Measurements from ENCODE around the gene HJURP.

HJURP gene

GRCh38 chr2:233848276-233848675 is 6.1 kb downstream of the HJURP start:
- no peak for FAIRE-seq

GRCh38 chr2:233847248-233847898 is 7.0 kb downstream of the HJURP start:
- FAIRE-seq, result no peak

DNA sequence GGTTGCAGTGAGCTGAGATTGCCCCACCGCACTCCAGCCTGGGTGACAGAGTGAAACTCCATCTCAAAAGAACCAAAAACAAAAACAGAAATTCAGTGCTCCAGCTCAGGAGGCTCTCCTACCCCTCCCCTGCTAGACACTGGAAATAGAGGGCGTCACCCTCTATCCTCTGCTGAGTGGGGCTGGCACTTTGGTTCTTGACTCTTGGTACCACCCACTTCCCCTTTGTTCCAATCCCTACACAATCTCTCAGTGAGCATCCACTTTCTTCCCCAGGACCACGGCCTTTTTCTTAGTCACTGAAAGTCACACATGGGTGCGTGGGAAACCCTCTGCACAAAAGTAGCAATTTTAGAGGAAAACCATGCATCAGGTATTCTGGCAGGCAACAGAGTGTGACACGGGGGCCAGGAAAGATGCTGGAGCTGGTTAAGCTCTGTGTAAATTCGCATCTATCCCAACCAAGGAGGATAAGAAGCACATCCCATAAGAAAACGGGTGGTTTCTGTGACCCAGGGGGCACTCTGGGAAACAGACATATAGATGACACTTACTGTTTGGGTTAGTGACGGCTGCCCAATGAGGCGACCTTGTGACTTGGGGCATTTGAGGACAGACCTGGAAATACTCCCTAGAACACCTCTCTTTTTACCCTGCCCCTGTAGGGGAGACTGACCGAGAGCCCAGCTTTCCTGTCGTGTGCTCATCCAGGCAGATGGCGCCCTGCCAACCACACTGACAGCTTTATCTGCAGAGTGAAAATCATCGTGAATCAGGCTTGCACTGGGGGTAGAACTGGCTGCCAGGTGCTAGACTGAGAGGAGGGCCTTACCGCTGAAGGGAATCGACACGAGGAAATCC is 7.7 kb downstream of the HJURP start:
- no peak for FAIRE-seq

DNA sequence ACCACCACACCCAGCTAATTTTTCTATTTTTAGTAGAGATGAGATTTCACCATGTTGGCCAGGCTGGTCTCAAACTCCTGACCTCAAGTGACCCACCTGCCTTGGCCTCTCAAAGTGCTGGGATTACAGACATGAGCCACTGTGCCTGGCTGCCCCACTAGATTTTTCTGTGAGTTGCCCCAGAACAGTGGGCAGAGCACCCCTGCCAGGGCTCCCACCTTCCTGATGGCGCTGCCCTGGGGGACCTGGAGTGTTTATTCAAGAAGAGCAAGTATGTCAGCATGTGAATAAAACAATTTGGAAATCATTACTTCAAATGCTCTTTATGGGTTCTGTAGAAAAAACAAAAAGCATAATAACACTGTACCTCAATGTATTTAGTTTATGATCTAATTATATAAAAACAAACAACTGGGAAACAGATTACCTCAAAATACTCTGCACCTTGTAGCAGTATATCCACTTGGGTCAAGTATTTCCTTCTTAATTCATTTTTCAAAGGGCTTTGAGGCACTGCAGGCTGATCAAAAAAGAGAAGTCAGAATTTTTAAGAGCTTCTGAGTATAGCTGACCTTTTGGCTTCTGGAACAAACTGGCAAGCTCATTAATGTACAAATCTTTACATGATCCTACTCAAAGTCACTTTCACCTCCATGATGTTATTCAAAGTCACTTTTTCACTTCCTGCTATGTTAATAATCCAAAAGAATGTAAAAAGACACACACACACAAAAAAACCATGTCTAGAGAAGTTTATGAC is 8.9 kb downstream of the HJURP start:
- no peak for FAIRE-seq

- FAIRE-seq, result no peak
Observed at GRCh38 chr2:233844836-233845235, 9.5 kb downstream of the HJURP start.

- no peak for FAIRE-seq
Observed at GRCh38 chr2:233844064-233844807, 10.1 kb downstream of the HJURP start.

- FAIRE-seq, result no peak
Observed at GRCh38 chr2:233841183-233841582, 13.2 kb downstream of the HJURP start.

DNA sequence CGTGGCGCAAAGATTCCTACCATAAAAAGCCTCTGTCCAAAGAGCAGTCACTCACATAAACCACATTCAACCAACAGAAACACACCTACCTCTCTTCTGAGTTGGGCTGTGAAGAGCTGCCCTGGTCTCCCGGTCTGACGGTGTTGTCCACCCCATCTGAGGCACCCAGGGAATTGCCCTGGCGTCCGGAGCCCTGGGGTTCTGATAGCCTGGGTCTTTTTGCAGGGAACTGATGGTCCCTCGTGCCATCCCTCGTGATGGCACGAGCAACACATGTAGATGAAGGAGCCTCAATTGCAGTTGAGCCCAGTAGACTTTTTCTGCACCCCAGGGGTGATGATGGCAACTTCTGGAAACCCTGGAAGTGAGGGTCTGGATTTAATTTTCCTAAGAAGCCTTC is 13.8 kb downstream of the HJURP start:
- no peak for FAIRE-seq

GRCh38 chr2:233839447-233839820 is 14.9 kb downstream of the HJURP start:
- no peak for FAIRE-seq

GRCh38 chr2:233838726-233839446 is 15.4 kb downstream of the HJURP start:
- no peak for FAIRE-seq

DNA sequence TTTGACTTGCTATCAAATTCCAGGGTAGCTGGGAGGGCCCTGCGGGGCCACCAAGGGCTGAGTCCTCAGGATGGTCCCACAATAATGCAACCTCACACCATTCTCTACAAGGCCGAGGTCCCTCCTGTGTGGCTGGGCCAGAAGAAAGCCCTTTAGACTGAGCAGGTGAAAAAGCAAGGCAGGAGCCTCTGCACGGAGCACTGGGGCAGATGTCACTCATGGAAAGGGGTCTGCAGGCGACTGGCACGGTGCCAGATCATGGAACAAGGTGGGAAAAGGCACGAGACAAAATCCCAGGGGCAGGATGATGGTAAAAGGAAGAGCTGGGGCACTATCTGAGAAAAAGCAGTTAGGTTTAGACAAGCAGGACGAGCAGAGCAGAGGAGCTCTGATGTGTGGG is 16.1 kb downstream of the HJURP start:
- no peak for FAIRE-seq

- FAIRE-seq, result no peak
Observed at GRCh38 chr2:233837694-233838229, 16.6 kb downstream of the HJURP start.

DNA sequence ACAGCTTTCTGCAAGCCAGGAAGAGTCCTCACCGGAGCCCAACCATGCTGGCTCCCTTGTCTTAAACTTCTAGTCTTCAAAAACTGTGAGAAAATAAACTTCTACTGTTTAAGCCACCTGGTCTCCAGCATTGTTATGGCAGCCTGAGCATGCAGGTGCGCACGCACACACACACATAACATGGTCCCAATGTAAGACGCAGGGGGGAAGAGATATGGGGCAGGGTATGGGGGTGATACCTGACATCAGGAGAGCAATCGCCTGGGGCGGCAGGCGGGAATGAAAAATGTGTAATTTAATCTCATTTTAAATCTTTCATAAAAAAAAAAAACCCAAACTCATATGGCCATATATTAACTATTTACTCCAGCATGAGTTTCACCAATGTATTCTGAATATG is 18.0 kb downstream of the HJURP start:
- FAIRE-seq, result no peak

DNA sequence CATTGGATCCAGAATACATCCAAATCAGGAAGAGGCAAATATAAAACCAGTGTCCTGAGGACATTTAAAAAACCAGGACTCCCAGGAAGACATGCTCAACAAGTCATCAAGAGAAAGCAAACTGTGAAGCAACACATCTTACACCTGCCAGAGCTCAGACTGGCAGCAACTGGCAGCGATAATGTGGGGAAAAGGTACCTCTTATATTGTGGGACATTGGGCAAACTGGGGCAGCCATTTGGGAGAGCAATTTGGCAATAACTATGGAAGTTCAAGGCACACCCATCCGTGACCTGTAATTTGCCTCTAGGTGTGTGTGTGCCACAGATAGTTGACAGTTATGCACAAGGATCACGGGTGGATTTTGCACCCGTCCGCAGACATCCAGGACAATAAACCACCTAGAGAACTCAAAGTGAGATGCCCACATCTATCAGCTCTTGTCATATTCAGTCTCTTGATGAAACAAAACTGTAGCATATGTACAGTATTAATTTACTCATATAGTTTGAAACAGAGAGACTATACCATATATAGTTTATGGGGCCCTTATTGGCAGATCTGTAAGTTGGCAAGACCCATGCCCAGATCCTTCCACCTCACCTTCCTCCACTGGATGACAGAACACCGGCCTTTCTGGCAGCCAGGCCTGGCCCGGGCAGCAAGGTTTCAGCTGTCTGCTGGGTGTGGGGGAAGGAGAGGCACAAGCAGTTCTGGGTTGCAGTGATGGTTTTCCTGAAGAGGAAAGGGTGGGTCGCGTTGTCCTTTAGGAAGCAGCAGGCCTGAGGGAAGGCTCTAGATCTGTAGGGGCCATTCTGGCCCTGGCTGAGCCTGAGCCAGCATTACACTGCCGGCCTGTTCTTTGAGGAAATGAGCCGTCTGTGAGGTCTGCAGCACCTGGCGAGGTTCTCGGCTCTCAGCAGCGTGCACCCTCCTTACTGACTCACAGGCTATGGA is 18.8 kb downstream of the HJURP start:
- no peak for FAIRE-seq

- FAIRE-seq, result no peak
Observed at GRCh38 chr2:233833345-233833744, 21.0 kb downstream of the HJURP start.

GRCh38 chr2:233832869-233833311 is 21.4 kb downstream of the HJURP start:
- FAIRE-seq, result no peak

GRCh38 chr2:233832414-233832813 is 21.9 kb downstream of the HJURP start:
- no peak for FAIRE-seq

DNA sequence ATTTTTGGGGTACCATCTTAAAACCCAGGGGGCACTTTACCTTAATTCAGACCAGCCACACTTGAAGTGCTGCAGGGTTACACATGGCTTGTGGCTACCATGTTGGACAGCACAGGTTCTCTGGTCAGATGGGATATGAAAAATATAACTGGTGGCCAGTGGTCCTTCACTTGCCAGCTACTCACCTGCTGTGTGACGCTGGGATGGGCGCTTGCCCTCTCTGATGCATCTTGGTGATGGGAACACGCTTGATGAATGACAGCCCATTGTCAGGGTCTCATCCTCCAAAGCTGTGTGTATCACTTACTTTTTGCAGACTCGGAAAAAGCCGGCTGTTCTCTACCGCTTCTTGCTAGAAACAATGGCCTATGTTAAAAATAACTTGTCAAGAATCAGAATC is 22.5 kb downstream of the HJURP start:
- no peak for FAIRE-seq

- FAIRE-seq, result no peak
Observed at GRCh38 chr2:233831011-233831721, 23.2 kb downstream of the HJURP start.

Data from G401.6 (cell line).